HG02588 (cell line): ENCODE data around the gene HOXA5.
A peak's percentile ranks its signal among the peaks of the same experiment; 100 is the strongest.

Source experiments
- ATAC-seq: cut with Tn5 transposase; IDR thresholded peaks from one replicate; pipeline ENCODE4 v1.9.1; 2021; ENCODE audit warnings: mild to moderate bottlenecking, moderate library complexity; ENCODE audit not compliant: unreplicated experiment

Gene HOXA5

DNA sequence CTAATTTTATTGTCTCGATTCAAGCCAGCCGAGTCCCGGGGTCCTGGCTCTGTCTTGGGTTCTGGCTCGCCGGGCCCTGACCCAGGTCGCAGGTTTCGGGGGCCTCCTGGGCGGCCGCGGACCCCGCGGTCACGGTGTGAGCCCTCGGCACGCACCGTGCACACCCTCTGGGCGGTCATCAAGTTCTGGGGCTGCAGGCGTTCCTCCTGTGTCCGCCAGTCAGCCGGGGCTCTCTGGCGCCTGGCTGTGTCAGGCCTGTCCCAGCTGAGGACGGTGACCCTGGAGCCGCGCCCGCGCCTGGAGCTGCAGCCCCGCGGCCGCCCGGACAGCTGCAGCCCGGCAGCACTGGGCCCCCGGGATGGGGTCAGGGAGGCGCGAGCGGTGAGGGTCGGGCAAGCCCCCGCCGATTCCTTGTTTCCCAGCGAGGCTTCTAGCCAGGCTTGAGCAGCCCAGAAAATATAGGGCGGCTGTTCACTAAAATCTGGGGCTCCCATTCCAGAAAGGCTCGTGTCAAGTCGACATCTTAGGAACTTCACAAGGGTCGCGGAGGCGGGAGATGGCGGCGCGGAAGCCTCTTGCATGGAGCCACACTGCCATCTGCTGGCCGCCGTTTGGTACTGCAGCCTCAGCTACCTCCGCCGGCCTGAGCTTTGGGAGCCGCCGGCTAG, 17.2 kb upstream of the HOXA5 start:
- peak; percentile 54 for ATAC-seq

DNA sequence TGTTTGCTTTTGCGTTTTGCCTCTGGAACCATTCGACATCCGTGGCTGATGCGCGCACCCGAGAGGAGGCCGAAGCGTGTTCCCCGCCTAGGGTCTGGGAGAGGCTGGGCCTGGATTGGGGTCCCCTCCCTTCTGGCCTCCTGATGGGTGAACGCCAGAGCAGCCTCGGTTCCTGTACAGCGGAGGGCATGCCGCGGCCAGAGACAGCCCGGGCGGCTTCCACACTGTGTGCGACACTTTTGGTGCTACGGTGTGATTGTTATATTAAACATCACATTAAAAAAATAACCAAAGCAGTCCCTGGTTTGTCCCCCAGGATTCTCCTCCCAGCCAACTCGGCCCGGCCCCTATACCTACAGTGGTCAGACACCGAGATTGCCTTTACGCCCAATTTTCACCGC, 16.7 kb upstream of the HOXA5 start:
- no peak for ATAC-seq

DNA sequence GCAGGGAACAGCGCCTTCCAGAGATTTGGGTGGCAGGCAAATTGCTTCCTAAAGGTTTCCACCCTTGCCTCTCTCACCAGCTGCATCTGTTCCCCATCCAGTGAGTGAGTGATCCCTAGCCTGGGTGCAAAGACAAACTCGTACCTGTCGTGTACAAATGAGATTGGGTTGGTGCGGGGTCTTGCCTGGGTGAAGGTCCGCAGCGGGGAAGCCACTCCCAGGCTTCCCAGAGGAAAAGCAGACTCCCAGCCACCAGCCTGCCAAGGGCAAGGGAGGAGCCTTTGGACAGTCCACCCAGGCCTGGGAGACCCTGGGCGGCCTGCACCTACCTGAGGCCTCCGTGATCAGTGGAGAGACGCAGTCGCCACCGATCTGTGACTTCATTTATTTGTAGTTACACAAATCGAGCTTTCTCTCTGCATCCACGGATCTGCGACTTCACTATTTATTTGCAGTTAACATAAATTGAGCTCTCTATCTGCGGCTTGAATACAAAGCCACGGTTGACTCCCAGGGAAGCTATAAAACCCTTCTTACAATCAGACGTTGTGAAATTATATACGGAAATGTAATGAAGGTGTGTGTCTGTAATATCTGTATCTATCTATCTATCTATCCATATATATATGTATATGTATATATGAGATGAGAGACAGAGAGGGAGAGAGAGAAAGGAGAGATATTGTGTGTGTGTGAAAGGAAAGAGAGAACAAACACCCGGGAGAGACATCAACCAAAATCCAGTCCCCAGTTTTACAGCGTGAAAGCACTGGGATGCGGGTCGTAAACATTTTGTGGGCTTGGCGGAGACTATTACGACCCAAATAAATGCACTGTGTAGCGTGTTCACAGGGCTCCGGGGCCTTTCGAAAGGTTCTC, 16.0 kb upstream of the HOXA5 start:
- no peak for ATAC-seq

DNA sequence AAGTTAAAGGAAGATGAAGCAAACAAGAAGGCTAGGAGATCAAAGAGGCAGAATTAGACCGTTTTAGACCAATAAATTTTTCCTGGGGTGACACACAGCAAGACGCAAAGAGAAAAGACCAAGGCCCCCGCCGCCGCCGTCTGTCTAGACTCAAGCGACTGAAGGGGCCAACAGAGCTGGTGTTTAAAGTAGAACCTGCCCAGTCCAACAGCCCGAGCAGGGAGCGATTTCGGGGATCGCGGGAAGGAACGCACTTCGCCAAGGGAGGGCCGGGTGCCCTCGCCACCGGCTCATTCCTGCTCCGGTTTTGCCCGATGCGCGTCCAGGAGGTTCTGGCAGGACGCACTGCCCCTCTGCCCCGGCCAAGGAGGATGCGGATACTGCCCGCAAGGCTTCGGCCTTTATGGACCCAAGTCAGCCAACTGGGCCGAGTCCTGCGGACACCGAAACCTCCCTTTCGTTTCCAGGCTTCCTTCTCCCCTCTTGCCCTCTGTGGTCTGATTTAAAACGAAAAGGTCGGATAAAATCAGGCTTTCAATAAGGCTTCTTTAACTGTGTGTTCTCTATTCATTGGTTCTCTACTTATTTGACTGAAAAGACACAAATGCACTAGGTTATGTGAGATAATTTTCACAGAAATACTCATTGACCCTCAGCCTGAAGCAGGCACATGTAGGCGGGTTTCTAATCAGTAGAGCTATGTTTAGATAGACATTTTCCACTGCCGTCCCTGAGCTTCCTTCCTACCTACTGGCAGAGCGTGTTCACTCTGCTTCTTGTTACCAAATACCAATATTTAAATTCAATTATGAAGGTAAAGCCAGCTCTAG, 15.2 kb upstream of the HOXA5 start:
- no peak for ATAC-seq

DNA sequence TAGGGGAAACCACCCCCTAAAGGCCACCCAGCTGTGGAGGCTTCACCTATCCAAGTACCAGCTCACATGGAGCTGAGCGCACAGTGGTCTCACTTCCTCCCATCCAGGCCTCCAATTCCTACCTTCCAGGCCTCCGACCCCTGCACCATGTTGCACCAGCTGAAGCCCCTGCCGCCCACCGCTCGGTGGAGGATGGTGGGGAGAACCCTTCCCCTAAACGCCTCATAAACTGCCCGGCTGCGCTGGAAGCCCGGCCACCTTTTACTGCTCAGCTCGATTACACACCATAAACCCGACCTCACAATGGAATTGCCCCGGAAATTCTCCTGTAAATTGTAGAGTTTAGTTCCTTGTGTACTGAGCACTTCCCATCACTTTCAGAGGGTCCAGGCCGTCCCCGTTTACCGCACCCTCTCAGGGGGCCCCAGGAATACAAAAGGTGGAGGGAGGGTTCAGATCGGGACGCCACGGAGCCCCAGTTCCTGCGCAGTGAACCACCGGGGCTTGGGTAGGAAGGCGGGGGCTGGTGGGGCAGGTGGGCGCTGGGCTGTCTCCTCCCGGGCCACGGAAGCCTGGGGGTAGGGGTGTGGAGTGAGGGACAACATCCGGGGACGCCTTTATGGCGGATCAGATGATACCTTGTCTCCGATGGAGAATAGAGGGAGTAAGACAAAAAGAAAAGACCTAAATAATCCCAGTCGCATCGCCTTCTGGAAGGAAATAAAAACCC, 14.4 kb upstream of the HOXA5 start:
- no peak for ATAC-seq

DNA sequence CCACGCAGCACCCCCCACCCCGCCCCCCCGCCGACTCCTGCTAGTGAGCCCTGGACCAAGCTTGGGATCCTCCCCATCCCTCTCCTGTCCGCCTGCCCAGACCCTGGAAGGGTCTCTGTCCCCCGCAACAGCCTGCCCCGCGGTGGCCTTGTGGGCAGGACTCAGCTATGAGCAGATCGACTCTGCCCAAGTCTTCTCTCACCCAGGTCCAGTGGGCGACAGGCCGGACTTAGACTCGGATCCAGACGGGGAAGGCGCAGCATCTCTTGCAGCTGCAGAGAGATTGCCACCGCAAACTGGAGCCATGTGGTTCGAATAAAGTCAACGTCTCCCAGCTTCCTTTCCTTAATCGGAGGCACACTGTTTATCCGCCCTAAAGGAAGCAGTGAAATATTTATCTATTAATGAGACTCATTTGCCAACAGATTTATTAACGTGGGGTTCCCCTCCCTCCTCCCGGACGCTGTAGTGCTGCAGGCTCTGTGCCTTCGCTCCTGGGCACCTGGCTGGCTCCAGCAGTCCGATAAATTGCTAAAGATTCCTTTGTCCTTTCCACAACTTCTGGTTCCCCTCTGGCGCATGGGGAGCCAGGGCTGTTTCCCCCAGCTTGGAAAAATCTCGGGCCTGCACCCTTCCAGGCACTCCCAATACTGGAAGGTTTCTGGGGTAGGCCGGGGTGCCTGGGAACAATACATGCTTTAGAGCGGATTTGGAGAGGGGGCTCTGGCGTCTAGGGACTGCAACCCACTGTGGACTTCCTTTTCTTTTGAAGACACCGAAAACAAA, 13.6 kb upstream of the HOXA5 start:
- ATAC-seq, result no peak

DNA sequence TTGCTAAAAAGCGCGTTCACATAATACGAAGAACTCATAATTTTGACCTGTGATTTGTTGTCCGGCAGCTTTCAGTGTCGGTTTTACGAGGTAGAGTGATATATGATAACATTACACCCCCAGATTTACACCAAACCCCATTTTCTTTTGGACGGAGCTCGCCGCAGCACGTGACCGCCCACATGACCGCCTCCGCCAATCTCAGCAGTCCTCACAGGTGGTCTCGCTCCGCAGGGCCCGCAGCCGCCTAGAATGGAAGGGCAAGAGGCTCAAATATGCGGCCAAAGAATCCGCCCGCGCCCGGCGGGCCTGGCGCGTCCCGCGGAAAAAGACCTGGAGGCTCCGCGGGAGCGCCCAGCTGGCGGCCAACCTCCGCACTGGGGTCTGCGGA, 13.0 kb upstream of the HOXA5 start, which contains the start of gene HOXA7:
Gene HOXA7 (minus strand): TSS at position 168 of the 391 bp plus-strand sequence. CDS start 130 bp downstream, at position 38.
- no peak for ATAC-seq

DNA sequence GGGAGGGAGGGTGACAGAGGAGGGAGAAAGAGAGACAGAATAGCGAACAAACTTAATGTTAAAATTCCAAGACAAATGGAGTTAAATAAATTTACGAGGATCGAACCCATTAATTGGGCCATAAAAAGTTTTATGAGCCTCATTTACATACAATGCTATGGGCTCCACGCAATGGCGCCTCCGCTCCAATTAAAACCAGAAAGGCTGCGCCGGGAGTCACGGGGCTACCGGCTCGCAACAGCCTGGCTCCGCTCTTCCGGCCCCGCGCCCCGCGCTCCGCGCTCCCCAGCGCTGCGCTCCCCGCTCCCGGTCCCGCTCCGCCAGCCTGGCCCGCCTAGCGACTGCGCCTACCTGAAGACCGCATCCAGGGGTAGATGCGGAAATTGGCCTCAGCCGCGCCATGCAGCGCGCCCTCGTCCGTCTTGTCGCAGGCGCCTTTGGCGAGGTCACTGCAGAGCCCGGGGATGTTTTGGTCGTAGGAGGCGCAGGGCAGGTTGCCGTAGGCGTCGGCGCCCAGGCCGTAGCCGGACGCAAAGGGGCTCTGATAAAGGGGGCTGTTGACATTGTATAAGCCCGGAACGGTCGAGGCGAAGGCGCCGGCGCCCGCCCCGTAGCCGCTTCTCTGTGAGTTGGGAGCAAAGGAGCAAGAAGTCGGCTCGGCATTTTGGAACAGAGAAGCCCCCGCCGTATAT, 12.5 kb upstream of the HOXA5 start:
- ATAC-seq, result no peak

DNA sequence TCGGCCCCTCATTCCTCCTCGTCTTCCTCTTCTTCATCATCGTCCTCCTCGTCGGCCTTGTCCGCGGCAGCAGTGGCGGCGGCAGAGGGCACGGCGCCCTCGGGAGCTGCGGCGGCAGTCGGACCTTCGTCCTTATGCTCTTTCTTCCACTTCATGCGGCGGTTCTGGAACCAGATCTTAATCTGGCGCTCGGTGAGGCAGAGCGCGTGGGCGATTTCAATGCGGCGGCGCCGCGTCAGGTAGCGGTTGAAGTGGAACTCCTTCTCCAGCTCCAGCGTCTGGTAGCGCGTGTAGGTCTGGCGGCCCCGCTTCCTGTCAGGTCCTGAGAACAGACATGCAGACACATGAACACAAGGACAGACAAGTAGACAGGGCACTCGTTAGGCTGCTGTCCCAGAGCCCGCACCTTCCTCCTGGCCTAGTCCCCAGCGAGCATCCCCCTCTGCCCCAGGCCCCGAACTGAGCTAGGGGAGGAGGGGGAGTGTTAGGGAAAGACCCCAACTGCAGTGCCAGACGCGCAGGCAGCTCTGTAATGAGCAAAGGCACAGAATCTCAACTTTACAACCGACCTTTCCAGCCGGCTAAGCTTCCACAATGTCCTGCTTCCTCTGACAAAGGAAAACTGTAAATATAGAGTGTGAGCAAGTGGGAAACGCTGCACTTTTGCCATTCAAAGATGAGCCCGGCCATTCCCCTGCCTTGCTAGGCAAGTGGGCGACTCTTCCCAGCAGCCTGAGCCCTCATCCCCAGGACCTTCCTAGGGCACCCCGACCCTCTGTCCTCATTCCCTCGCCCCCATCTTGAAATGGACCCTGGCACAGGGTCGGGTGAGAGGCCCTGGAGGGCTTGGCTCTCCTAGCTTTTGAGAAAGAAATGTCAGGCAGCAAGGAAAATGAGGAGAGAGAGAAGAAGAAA, 11.7 kb upstream of the HOXA5 start:
- no peak for ATAC-seq

DNA sequence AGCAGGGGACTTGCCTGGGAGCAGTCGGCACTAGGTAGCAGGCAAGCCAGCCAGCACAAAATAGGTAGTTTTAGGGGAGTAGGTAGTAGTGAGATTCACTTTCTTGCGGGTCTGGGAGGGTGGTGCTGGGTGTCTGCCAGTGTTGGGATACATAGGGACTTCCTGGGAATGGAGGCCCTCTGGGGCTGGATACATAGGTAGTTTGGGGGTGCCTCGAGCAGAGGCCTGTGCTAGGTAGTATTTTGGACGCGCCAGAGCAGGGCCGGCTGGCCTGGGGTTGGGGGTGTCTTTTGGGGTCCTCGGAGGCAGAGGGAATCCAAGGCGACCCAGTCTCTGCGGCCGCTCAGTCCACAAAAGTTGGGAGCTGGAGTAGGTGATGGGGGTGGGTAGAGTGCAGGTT, 10.9 kb upstream of the HOXA5 start:
- ATAC-seq, result no peak

DNA sequence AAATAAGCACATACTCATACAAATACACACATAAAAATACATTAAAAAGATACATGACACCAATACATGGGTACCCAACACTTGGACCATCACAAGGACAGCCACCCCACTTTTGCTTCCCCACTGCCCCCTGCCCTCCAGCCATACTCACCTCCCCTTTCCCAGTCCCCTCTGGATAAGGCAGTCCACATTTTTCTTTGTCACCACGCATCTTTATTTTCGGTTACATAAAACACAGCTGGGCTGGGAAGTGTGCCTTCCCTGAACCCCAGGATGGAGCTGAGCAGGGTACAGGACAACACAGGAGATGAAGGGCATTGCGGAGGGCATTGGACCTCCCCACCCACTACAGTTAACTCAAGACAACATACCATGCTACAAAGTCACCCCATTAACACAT, 10.0 kb upstream of the HOXA5 start:
- ATAC-seq, result no peak

DNA sequence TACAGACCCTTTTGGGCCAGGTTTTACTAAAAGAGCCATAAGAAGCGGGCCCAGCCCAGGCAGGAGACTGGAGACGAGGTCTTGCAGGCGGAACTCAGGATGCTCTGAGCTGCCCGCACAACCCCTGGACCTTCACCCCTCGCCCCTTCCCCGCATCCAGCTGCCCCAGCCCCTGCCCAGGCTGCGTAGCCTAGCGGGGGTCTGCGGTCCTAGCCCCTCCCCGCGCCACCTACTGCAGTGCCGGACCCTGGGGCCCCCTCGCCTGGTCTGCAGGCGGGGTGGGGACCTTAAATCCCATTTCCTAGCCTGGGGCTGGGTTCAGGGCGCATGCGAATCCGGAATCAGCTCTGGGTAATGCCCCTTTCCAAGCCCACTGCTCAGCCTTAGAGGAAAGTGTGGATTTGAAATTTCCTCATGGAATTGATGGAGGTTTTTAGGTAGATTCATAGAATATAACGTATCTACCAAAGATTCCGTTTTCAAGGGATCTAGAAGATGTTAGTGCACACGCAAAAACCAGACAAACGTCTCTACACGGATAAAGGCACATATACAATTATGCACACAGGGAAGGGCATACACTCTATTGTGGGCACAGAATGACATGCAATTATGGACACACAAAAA, 9.4 kb upstream of the HOXA5 start:
- no peak for ATAC-seq

DNA sequence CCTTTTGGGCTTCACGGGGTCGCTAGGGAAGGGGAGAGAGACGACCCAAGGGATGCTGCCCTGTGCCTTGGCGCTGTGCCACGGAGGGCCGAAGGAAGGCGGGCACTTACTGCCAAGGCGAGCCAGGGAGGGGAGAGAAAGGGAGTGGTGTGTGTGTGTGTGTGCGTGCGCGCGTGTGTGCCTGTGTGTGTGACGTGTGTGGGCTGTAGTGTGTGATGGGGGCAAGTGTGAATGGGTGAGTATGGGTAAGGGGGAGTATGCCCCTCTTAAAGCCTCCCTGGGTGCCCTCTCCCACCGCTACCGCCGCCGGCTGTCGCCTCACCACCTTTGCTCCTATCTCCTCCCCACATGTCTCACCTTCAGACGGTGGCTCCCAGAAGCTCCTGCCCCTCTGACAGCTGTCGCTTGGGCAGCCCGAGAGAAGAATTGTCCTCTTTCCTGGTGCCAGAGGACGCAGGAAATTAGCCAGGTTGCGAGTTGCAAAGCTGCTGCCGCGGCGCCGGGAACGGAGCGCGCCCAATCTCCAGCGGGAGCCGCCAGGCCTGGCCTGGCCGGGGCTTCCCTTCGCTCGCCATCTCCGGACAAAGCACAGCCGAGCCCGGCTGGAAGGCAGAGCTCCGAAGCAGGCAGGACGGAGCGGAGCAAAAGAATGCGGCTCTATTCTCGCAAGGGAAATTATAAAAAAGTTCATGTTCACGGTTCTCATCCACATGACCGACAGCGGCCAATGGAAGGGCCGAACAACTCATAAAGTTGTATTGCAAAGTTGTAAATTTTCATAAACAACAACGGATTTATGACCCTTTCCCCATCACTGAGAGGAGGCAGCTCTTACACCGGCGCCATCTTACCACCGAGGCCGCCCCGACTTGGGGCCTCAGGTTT, 8.7 kb upstream of the HOXA5 start, which contains the start of gene HOXA3:
Gene HOXA3 (minus strand): TSS at position 653 of the 885 bp plus-strand sequence. CDS start 41,943 bp downstream, outside the sequence.
- ATAC-seq, result no peak

DNA sequence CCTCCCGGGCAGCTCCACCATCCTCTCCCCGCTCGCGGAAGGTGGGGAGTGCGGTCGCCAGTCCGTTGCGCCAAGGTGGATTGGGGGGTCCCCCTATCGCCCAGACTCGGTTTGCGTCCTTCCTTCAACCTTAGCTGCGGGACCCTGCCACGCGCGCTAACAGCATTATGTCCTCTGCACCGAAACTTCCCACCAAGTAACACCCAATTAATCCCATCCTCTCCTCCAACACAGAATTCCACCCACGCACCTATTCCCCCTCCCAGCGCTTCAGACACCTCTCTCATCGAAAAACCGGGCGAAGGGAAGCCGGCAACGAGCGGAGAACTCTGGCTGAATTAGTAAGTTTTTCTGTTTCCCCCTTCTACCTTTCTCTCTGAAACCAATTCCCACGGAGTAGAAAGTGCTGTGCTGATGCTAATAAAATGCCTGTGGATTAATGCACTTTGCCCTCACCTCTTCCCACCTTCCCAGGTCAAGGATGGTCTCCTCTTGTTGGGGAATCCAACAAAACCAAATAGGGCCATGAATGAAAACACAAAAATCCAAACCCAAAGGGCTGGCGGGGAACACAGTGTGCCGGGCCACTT, 8.0 kb upstream of the HOXA5 start:
- ATAC-seq, result no peak

DNA sequence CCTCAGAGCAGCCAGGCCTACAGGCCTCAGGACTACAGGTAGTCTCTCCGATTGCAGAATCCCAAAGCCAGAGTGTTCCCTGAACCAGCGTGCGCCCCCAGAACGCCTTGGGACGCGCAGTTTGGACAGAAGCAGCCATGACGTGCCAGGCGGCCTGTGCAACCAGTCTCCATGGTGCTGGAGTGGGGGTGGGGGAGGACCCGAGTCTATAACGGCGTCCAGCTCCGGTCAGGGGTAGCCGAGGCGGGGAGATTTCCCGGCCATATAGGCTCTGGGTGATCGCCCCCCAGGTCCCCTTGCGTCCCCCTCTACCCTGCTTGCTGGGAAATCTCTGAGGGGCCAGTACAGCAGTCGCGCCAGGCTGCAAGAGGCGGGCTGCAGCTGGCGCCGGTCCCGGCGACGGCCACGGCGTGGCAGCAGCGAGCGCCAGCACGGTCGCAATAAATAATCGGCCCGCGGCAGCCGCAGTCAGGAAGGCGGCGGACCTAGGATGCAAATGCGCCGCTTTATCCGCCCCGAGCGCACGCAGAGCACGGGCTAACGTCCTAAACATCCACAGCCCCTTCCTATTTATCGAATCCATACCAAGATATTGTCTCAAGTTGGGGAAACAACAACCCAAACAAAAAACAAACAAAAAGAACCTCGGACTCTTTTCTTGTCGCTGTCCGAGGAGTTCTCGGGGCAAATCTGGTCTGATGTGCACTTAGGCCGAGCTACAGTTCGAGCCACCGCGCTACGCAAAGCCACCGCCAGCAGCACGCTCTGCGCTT, 7.3 kb upstream of the HOXA5 start:
- peak; percentile 72 for ATAC-seq
